HG02840 (cell line): Measurements from ENCODE around the gene OTUD3.
"Not testable (repeated sequence)": the region's sequence is repeated elsewhere in the genome, so short reads cannot be mapped to it uniquely, and the experiment has no call there.

ENCODE experiments used
- ATAC-seq: cut with Tn5 transposase; IDR thresholded peaks from one replicate; pipeline ENCODE4 v1.9.1; 2021; ENCODE audit warnings: mild to moderate bottlenecking, moderate library complexity, moderate number of reproducible peaks; ENCODE audit not compliant: unreplicated experiment, low FRiP score

The OTUD3 gene

GRCh38 chr1:19909971-19910370, 27.8 kb downstream of the OTUD3 start:
- ATAC-seq: no peak

- ATAC-seq: no peak
These were observed 28.5 kb downstream of the OTUD3 start for GRCh38 chr1:19910650-19911049.

- ATAC-seq: no peak
These were observed 35.9 kb downstream of the OTUD3 start for GRCh38 chr1:19918057-19918456.

- ATAC-seq: no peak
These were observed 38.0 kb downstream of the OTUD3 start for GRCh38 chr1:19920132-19920710.

- no peak for ATAC-seq
These were observed 39.1 kb downstream of the OTUD3 start for GRCh38 chr1:19921310-19921709.

- ATAC-seq: no peak
These were observed 40.0 kb downstream of the OTUD3 start for GRCh38 chr1:19922015-19922688.

GRCh38 chr1:19923137-19923952, 41.1 kb downstream of the OTUD3 start, which contains the start of gene PLA2G2E:
Gene PLA2G2E (minus strand): TSS chr1:19923617. CDS start chr1:19923559, 58 bp downstream.
- ATAC-seq: no peak

GRCh38 chr1:19923953-19924346, 41.8 kb downstream of the OTUD3 start:
- ATAC-seq: no peak

GRCh38 chr1:19925342-19926070, 43.3 kb downstream of the OTUD3 start:
- ATAC-seq: no peak

GRCh38 chr1:19926296-19927129, 44.3 kb downstream of the OTUD3 start:
- no peak for ATAC-seq

- not testable (repeated sequence) for ATAC-seq
These were observed 44.9 kb downstream of the OTUD3 start for GRCh38 chr1:19927130-19927421.

- no peak for ATAC-seq
These were observed 50.7 kb downstream of the OTUD3 start for GRCh38 chr1:19932866-19933265.

GRCh38 chr1:19934336-19934735, 52.1 kb downstream of the OTUD3 start:
- no peak for ATAC-seq

- ATAC-seq: no peak
These were observed 54.0 kb downstream of the OTUD3 start for GRCh38 chr1:19936061-19936750.

- no peak for ATAC-seq
These were observed 56.3 kb downstream of the OTUD3 start for GRCh38 chr1:19938472-19938871.

GRCh38 chr1:19940486-19941205, 58.5 kb downstream of the OTUD3 start:
- no peak for ATAC-seq

- no peak for ATAC-seq
These were observed 59.0 kb downstream of the OTUD3 start for GRCh38 chr1:19941206-19941568.

GRCh38 chr1:19942088-19942487, 59.9 kb downstream of the OTUD3 start:
- no peak for ATAC-seq

GRCh38 chr1:19942657-19943056, 60.5 kb downstream of the OTUD3 start:
- ATAC-seq: no peak
